HG03159 (cell line): Measurements from ENCODE around the gene SPC24.
A peak's percentile ranks its signal among the peaks of the same experiment; 100 is the strongest.

Source experiments
- ATAC-seq: cut with Tn5 transposase; IDR thresholded peaks from one replicate; pipeline ENCODE4 v1.9.1; 2021; ENCODE audit warnings: mild to moderate bottlenecking, moderate library complexity; ENCODE audit not compliant: unreplicated experiment

The SPC24 gene, protein sequence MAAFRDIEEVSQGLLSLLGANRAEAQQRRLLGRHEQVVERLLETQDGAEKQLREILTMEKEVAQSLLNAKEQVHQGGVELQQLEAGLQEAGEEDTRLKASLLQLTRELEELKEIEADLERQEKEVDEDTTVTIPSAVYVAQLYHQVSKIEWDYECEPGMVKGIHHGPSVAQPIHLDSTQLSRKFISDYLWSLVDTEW

DNA sequence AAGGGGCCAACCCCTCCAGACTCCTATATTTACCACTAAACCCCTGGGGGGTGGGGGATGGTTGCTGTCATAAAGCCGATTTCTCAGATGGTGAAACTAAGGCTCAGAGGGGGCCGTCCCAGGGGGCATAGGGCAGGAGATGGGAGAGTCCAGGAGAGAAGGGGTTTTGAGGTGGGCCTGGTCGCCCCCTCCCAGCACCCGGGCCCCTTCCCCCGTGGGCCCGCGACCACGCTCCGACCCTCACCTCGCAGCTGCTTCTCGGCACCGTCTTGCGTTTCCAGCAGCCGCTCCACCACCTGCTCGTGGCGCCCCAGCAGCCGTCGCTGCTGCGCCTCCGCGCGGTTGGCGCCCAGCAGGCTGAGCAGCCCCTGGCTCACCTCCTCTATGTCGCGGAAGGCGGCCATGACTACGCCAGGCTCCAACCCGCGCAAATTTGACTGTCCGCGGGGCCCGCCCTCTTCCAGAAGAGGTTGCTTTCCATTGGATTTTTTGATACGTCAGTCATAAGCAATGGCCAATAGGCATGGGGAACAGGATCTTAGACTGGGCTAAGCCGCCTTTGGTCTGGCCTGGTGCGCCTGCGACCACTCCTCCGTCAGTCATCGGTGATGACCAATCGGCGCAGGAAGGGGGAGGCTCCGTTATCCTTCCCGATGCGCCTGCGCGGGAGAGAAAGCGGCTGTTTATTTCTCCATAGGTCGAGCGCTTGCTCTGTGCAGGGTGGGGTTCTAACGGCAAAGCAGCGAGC lies at the start of gene SPC24:
SPC24 (minus strand) TSS at position 410 of the 748 bp plus-strand sequence; CDS start at position 404, 6 bp downstream.
- peak; percentile 99 for ATAC-seq

DNA sequence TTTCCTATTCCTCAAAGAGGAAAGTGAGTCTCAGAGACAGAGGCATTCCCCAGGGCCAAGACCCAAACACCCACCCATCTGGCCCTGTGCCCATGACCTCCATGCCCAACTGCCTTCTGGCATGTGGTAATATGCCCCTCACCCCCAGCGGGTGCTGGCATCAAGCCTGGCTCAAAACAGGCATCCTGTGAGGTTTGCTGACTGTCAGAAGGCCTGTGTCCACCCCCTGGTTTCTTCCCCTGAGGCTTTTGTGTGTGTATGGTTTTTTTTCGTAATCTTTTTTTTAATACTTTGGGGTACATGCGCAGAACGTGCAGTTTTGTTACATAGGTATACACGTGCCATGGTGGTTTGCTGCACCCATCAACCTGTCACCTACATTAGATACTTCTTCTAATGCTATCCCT lies 49.4 kb upstream of the SPC24 start:
- no peak for ATAC-seq

DNA sequence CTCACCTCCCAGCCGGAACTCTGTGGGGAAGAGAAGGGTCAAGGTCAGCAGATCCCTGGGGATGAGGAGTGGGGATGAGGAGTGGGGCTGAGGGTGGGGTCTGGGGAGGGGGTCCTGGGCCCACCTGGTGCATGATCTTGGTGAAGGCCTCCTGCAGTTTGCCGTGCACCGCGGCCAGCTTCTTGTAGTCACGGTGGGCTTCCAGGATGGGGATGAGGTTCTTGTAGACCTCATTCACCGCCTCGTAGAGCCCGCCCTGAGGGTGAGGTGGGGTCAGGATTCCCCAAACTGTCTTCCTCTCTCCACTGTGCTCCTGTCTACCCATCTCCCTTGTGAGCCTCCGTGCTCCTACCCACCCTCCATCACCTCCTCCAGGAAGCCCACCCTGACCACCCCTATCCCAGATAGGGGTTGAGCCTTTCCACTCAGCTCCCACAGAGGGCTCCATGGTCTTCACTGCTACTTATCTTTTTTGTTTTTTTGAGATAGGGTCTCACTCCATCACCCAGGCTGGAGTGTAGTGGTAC lies 48.6 kb upstream of the SPC24 start:
- ATAC-seq, result no peak

DNA sequence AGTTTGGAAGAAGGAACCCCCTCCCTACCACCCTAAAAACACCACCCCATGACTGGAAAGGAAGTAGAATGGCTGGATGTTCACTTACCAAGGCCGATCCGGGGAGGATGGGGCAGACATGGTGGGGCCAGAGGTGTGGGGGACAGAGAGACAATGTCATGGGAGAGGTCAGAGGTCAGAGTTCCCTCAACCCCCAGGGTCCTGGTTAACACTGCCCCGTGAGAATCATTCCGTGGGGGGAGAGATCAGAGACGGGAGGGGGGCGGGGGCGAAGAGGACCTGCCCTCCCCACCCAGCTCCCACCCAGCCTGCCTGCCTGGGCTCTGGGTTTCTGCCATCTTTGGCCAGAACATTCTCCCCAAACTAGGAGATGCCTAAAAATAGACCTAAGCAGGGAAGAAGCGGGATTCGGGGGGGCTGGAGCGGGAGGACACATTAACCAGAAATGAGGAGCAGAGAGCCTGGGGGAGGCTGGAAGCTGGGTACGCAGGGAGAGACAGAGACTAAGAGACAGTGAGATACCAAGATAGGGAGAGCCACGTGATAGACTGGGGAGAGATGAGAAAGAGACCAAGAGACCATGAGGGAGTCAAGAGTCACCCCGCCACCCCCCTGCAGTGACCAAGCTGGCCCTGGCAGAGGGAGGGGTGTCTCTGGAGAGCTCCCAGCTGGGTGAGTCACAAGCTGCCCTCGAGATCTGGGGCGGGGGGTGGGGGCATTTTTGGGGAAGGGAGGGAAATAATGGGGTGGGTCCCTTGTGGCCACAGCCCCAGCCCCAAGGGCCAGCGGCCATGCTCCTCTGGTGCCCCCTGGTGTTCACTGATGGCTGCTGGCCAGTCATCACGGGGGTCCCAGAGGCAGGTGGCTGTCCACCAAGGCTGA lies 47.9 kb upstream of the SPC24 start:
- ATAC-seq, result no peak

DNA sequence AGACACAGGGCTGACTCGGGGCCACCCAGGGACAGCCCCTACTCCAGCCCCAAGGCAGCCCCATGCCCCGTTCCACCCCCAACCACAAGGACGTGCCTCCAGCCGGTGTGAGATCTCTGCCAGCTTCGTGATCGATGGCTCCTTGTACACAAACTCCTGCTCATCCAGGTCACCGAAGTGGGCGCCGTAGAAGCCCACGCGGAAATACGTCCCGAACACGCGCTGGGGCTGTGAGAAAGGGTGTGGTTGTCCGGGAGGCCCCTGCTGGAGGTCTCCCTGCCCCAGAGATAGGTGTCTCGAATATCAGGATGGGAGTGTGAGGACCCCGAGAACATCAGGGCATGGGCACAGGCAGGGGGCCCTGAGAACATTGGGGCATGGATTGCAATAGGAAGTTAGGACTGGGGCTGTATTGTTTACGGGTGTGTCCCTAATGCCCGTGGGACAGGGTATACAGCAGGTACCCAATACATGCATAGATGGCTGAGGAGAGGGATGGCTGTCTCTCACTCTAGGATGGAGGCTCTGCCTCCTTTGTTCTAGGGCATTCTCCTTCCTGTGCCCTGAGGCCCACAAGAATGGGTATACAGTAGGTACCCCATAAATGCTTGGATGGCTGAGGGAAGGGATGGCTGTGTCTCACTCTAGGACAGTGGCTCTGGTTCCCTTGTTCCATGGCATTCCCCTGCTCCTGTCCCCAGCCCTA lies 47.1 kb upstream of the SPC24 start:
- ATAC-seq, result no peak

DNA sequence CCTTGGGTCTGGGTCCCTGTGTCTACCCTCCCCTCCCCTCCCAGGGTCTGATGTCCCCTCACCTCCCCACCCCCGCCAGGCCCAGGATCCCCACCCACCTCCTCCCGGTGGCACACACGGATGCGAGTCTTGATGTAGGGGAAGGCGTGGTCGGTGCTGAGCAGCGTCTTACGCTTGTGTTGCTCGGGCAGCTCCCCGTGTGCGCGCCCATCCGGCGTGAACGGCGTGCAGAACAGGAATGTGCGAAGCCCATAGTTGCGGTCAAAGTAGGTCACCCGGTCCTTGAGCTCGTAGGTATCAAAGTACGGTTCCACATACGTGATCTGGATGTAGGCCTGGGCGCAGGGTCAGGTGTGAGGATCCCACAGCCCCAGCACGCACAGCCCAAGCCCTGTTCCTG lies 46.2 kb upstream of the SPC24 start:
- ATAC-seq, result no peak

DNA sequence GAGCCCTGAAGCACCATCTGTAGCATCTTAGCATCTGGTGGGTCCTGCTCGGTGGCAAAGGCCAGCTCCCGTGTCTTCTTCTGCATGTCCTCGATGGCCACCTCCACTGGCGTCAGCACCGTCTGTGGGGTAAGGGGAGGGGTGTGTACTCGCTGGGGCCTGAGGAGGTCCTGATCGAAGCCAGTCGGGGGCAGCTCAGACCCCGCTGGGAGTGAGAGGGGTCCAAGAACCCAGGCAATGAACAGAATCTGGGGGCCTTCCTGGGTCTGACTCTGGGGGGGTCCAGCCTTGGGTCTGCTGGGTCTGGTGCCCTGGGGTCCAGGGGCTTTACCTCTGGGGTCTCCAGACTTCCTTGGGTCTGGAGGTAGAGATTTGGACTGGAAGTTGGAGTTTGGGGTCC lies 45.3 kb upstream of the SPC24 start:
- ATAC-seq, result no peak

DNA sequence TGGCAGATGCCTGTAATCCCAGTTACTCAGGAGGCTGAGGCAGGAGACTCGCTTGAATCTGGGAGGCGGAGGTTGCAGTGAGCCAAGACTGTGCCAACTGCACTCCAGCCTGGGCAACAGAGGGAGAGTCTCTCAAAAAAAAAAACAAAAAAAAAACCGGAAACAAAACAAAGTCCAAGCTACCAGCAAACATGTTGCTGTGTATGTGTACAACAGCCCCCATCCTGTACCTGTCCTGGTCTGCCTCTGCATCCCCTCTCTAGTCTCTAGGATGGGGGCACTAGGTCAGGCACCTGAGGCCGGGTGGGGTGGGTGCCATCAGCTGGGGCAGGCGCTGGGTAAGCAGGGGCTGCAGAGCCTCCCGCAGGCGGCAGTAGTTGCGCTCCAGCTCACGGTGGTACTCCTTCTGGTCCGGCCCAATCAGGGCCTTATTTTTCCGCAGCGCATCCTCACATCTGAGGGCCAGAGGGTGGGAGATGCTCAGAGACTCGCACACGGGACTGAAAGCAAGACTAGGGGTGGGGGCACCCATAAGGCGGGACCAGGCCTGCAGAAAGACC lies 44.5 kb upstream of the SPC24 start:
- ATAC-seq, result no peak

DNA sequence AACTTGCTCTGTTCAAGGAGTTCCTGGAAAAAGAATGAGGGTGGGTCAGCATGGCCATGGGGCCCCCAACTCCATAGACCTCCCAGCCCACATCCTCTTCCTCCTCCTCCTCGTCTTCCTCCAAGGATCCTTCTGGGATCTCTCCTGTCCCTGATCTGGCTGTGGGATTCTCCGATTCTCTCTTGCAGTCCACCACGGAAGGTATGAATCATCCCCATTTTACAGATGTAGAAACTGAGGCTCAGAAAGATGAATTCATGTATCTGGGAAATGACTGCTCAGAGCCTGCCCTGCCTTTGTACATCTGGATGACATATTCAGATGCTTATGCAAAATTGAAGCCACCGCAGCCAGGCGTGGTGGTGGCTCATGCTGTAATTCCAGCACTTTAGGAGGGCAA lies 43.9 kb upstream of the SPC24 start:
- ATAC-seq, result no peak

DNA sequence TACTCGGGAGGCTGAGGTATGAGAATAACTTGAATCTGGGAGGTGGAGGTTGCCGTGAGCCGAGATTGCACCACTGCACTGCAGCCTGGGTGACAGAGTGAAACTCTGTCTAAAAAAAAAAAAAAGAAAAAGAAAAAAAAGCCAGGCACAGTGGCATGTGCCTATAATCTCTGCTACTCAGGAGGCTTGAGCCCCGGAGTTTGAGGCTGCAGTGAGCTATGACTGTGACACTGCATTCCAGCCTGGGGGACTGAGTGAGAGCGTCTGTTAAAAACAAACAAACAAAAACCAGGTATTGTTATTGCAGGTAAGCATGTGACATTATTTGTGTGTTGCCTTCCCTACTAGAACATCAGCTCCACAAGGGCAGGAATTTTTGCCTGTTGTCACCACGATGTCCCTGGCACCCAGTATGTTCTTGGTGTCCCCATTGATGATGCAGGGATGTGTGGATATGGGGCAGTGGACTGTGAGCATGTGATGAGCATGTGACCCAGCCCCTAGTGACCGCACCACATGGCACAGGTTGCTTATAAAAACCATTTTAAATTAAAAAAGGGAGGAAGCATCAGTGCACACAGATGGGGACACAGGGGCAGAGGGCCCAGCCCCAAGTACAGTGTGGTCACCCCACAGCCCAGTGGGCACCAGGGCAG lies 43.3 kb upstream of the SPC24 start:
- no peak for ATAC-seq

DNA sequence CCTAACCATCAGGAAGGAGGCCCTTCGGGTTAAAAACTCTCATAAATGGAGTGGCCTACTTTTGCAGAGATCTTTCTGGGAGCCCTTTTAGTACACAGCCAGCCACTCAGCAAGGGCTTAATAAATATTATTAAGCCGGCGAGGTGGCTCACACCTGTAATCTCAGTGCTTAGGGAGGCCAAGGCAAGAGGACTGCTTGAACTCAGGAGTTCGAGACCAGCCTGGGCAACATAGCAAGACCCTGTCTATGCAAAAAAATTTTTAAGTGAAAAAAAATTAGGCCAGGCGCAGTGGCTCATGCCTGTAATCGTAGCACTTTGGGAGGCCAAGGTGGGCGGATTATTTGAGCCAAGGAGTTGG lies 42.6 kb upstream of the SPC24 start:
- ATAC-seq, result no peak

DNA sequence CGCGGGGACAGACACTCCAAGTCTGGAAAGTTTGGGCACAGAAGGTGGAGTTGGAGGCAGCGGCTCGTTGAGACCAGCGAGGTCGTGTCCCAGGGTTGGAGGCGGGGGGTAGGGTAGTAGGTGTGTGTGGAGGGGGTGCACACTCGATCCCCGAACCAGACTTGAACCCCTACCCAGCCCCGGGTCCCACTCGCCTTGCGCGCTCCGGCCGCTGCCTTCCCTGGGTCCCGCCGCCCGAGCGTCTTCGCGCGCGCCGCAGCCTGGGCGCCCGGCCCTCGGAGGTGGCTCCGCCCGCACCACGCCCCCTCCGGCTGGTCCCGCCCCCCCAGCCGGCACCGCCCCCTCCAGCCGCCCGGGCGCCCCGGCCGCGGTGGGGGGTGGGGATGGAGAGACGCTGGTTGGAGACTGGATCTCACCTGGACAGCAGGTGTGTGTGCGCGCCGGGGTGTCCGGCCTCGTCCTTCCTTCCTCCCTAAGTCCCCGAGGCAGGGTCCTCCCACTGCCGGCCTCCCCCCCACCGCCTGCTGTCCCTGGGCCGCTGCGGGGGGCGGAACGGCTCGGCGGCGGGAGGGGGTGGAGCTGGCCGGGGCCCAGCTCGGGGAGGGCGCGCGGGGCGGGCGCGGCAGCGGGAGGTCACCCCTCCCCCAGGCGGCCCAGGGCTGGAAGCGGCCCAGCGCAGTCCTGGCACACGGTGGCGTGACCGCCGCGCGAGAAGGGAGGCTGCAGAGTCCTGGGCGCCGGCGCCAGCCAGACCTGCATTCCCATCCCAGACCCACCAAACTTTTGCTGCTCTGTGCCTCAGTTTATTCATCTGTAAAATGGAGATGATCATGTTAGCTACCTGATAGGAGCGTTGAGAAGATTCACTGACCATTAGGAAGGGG lies 42.0 kb upstream of the SPC24 start, which contains the start of gene KANK2:
KANK2 (minus strand) TSS at position 255 of the 884 bp plus-strand sequence. CDS start 3,034 bp downstream, outside the sequence.
- peak; percentile 64 for ATAC-seq

DNA sequence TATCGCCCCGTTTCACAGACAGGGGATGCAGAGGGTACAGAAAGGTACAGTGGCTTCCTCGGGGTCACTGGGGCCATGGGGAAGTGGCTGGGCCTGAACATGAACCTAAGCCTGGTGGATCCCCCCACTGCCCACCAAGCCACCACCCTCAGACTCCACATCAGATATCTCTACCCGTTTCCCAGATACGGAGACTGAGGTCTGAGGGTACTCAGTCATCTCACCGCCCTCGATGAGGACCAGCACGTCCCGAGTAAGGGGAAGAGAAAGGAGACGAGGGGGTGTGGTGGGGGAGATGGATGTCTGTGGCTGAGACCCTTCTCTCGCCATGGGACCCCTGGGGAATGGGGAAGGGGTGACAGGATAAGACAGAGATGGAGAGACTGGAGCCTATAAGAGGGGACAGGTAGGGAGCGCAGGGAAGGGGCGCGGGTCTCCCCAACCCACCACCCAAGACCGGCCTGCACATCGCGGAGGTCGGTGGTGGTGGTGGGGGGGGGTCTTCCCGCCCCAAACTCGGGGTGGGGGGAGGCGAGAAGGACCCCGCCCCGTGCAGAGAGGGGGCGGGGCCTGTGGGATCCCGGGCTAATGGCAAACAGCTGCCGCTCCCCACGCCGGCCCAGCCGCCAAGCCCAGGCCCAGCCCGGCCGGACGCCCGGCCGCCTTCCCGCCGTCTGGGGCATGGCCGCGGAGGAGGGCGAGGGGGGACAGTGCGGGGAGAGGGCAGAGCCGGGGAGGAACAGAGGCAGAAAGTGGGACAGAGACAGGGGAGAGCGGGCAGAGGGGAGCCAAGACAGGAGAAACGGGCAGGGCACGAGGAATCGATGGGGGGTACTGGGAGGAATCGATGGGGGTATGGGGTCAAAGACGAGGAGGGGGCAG lies 41.1 kb upstream of the SPC24 start:
- no peak for ATAC-seq

DNA sequence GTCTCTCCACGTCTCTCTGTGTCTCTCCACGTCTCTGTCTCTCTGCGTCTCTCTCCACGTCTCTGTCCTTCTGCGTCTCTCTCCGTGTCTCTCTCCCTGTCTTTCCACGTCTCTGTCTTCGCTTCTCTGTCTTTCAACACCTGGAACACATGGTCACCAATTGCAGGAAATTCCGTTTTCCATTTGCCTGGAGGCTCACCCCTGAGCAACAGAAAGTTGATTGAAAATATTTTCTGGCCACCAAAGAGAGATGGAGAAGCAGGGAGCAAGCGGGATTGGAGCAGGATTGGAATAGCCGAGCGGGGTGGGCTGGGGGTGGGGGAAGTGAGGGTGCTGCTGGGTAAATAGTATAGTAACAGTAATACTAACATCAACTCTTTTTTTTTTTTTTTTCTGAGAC lies 40.1 kb upstream of the SPC24 start:
- ATAC-seq, result no peak

DNA sequence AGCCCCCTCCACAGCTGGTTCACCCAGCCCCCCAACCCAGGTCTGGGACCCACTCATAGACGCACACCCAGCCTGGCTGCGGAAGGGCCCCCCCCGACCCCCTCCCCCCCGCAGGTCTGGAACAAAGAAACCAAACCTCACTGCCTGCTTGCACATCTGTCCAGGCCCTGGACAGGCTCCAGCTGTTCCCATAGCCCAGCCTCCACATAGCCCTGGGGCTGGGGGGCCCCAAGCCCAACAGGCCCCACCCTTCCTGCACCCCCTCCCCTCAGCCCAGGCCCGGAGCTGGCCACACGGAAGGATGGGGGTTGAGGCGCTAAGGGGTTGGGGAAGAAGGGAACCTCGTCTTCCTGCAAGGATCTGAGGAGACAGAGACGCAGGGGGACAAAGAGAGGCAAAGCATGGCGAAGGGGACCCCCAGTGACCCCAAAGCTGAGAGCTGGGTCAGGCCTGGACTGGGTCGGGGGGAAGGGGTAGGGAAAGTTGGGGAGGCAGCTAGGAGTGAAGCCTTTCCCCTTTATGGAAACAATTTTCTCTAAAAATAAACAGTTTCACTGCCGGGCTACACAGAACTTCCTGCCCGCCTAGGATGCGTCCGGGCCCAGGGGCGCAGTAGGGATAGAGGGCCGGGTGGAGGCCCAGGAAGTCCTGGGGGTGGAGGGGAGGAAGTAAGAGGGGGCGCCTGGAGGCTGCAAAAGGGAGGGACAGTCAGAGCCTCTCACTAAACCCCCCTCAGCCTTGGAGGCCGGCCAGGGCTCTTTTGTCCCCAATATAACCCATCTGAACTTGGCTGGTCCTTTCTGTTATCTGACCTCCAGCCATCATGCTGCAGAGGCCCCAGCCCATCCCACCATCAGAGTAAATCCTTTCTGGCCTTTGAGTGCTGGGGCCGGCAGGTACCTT lies 39.3 kb upstream of the SPC24 start:
- ATAC-seq, result no peak

DNA sequence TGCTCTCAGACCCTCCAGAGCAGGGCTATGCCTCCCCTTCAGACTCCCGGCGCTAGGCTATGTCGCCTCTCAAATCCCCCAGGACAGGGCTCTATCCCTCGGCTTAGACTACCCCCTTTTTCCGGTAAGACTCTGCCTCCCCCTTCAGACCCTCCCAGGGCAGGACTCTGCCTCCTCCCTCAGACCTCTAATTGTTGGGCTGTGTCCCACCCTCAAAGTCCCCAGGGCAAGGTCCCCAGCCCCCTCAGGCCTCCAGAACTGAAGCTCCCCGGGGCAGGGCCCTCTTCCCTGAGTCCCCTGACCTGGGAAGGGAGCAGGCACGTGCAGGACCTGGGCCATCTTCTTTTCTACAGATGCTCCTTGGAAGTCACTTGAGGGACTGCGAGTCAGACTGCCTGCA lies 38.6 kb upstream of the SPC24 start:
- no peak for ATAC-seq
